ENCODE data around the gene SLC16A2.
A peak's percentile ranks its signal among the peaks of the same experiment; 100 is the strongest.

The SLC16A2 gene

DNA sequence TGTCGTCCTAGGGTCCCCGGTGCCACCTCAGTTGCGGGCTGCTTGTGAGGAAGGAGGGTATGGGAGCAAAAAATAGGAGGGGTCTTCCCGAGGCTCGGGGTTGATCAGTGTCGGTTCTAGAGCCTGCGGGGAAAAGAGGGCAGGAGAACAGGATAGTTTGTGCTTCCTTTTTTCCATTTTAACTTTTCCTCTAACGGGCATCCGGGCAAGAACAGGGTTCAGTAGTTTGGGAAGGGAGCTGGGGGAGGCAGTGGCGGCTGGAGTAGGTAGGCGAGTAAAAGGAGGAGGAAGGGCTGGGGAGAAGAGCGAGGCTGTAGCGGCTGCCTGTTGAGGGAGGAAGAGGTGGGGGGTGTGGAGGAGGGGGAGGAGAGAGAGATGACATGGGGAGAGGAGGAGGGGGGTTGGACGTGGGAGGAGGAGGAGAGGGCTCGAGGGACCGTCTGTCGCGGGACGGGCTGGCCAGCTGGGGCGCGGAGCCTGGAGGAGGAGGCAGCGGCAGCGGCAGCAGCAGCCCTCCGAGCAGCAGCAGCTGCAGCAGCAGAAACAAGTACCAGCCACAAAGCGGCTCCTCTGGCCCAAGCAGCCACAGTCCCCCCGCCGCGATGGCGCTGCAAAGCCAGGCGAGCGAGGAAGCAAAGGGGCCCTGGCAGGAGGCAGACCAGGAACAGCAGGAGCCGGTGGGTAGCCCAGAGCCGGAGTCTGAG is at the start of gene SLC16A2:
Gene SLC16A2 (plus strand): TSS at position 458 of the 704 bp plus-strand sequence. CDS start 145 bp downstream, at position 603.
- no peak for DNase-seq

DNA sequence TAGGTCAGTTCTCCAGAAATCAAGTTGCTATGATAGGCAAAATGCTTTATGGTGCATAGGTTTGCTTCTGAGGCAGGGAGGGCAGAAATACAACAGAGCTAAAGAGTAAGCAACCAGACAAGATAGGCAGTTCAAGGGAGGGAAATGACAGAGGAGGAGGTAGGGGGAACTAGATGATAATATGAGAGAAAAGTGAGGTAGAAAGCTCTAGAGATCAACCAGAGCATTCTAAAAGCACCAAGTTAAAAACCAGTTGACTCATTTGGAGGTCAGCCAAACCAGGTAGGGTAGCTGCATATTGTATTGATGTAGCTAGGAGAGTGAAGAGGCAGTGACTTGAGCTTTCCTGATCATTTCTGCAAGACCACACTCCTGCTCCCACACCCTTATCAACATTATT is 49.0 kb upstream of the SLC16A2 start:
- DNase-seq, result no peak

GRCh38 chrX:74377282-74377681 is 44.0 kb upstream of the SLC16A2 start:
- DNase-seq, result no peak

GRCh38 chrX:74382613-74383012 is 38.7 kb upstream of the SLC16A2 start:
- peak; percentile 1 for DNase-seq

DNA sequence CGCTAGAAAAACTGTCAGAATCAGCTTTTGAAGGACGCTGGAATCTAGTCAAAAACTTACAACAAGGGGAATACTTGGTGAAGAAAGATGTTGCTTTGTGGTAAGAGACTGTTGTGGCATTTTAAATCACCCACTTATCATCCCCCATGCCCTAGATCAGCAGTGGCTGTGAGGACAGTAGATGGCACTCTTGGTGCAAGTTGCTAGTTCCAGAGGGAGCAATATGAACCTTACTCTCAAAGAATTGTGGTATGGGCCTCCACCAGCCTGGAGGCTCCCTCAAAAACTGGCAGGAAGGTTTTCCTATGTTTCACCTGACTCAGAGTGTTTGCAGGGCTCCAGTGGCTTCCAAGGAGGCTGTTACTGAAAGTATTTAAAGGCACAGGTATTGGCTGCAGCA is 37.7 kb upstream of the SLC16A2 start:
- no peak for DNase-seq

- no peak for DNase-seq
Observed at GRCh38 chrX:74389016-74389722, 32.1 kb upstream of the SLC16A2 start.

DNA sequence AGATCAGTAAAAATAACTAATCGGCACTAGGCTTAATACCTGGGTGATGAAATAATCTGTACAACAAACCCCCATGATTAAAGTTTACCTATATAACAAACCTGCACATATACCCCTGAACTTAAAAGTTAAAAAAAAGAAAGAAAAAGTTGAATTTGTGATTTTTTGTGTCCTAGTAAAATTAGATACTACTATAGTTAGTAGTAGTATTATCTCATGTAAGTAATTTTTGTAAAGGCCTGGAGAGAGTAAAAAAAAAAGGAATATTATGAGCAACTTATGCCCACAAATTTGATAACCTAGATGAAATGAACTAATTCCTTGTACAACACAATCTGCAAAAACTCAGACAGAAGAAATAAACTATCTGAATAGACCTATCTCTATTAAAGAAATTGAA is 25.7 kb upstream of the SLC16A2 start:
- DNase-seq, result no peak

DNA sequence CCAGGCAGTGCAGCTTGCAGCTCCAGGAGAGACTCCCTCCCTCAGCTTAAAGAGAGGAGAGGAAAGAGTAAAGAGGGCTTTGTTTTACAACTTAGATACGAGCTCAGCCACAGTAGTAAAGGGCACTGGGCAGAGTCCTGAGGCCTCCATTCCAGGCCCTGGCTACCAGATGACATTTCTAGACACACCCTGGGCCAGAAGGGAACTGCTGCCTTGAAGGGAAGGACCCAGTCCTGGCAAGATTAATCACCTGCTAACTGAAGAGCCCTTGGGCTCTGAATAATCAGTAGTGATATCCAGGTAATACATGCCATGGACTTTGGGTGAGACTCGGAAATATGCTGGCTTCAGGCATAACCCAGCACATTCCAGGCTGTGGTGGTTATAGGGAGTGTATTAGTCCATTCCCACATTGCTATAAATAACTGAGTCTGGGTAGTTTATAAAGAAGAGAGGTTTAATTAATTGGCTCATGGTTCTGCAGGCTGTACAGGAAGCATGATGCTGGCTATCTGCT is 15.3 kb upstream of the SLC16A2 start:
- DNase-seq, result no peak

DNA sequence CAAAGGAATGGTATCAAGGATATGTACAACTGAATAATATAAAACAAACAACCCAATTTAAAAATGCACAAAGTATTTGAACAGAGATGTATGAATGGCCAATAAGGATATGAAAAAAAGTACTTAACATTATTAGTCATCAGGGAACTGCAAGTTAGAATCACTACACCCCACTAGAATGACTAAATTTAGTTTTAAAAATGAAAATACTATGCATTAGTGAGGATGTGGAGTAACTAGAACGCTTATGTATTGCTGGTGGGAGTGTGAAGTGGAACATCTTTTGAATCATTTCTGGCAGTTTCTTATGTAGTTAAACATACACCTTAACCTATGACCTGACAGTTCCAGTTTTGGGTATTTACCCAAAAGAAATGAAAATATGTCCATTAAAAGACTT is 13.0 kb upstream of the SLC16A2 start:
- no peak for DNase-seq

GRCh38 chrX:74419864-74420195 is 1.5 kb upstream of the SLC16A2 start:
- DNase-seq, result no peak

DNA sequence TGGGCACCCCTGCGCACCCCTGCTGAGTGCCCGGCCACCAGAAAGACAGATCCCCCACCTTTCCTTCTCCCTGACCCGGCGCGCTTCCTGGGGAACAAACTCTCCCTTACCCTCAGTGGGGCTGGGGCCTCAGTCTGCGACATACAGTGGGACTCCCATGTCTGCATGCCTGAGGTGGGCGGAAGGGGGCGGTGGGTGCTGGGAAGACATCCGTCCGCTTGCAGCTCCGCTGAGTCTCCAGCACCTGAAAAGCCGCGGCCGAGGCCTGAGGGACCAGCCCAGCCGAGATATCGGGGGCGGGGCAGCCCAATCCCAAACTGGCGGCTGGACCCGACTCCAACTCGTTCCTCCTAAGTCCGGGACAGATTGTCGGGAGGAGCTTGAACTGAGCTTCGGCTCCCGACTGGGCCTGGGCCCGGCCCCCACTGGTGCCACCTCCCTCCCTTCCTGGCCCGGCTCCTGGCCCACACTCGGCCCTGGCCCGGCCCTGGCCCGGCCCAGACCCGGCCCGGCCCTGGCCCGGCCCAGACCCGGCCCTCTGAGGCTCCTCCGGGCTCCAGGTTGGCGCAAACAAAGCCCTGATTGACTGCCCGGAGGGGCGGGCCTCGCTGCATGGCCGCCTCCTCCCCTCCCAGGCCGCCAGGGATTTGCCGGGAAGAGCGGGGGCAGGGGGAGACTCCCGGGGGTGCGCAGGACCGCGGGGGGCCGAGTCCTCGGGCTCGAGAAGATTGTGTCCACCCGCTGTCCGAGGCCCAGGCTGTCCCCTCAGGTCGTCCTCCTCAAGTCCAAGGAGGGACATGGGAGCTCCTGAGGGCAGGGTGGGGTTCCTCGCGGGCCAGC is 877 bp upstream of the SLC16A2 start:
- no peak for DNase-seq

DNA sequence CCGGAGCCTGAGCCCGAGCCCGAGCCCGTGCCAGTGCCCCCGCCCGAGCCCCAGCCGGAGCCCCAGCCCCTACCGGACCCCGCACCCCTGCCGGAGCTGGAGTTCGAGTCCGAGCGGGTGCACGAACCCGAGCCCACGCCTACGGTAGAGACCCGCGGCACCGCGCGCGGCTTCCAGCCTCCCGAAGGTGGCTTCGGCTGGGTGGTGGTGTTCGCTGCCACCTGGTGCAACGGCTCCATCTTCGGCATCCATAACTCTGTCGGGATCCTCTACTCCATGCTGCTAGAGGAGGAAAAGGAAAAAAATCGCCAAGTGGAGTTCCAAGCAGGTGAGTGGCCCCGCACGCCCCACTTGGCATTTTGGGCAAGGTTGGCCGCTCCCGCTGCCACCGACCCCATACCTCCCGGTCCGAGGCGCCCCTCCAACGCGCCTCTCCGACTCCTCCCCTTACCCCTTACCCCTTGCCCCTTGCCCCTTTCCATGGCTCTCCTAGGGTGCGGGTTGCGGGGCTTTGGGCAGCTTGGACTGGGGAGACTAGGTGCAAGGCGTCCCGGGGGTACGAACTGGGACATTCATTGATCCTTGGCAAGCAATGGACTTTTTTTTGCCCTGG is 553 bp downstream of the SLC16A2 start:
- no peak for DNase-seq

GRCh38 chrX:74422576-74423288 is 1.4 kb downstream of the SLC16A2 start:
- no peak for DNase-seq

GRCh38 chrX:74423289-74423998 is 2.2 kb downstream of the SLC16A2 start:
- no peak for DNase-seq

GRCh38 chrX:74426071-74426470 is 4.8 kb downstream of the SLC16A2 start:
- DNase-seq, result no peak

DNA sequence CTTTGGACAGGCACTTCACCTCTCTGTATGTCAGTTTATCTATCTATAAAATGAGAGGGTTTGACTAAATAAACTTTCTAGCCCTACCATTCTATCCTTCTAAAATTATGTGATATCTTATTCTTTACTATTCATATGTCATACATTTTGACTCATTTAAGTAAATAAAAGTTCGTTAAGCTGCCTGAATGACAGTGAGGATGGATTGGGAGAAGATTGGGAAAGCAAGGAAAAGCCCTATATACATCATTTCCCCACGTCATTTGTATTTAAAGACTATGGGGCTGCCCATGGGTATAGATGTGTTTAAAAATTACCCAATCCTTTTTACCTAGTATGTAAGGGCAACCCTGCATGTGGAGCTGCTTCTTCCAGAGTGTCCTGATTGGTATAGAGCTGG is 5.3 kb downstream of the SLC16A2 start:
- no peak for DNase-seq

GRCh38 chrX:74431797-74432196 is 10.5 kb downstream of the SLC16A2 start:
- DNase-seq, result no peak

- no peak for DNase-seq
Observed at GRCh38 chrX:74434336-74434735, 13.0 kb downstream of the SLC16A2 start.

DNA sequence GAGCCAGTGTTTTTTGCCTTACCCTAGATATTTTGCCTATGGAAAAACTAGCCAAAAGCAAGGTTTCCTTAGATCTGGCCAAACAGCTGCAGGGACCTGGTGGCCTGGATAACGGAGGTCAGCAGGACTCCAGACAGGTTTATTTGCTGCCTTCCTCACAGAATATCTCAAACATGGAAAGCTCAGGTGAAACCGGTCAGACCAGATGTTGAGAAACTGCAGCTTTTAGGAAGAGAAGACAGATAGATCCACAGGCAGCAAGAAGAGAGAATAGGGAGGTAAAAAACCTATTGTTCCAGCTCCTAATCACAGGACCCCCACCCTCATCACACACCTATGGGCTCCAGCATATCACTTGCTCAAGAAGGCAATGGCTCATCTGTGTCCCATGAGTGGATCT is 16.2 kb downstream of the SLC16A2 start:
- DNase-seq, result no peak

GRCh38 chrX:74438764-74439163 is 17.5 kb downstream of the SLC16A2 start:
- no peak for DNase-seq

- no peak for DNase-seq
Observed at GRCh38 chrX:74445099-74445498, 23.8 kb downstream of the SLC16A2 start.

DNA sequence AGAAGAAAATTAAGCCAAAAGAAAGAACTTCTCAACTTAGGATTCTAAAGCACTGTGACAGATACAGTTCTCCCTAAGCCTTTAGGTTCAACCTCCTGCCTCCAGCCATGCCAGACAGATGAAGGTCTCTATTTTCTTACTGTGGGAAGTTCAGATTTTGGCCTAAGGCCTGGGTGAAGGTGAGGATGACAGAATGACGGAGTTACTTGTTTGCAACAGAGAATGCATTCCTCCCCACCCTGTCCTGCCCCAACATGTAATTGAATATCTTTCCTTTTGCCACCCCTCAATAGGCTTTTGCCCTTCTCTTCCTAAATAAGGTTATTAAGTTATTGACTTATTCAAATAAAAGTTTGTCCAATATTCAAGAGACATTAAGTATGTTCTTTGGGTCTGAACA is 25.6 kb downstream of the SLC16A2 start:
- no peak for DNase-seq

Measured in NK-92 treated with Interleukin-12 subunit alpha and Interleukin-12 subunit beta, amount 100 ng/mL, for 24 hours (cell line).